K562 (cell line): ENCODE measurements around the gene PDE2A. TPM values are rescaled to one million over a fixed set of nuclear protein-coding genes. Genes with fewer than 3 reads are reported as not detected.

Source experiments
- ATAC-seq: fragments of 200-7000 bp; cut with Tn5 transposase; 3 replicates; pipeline ENCODE4 v1.9.1; 2020; ENCODE audit warnings: moderate library complexity
- BruUV-seq: library from RNA; stranded (reverse); fragments of 400-500 nt; replicated peaks from 2 replicates; lab custom pipeline; 2021; lab: Mats Ljungman, UMichigan
- CTCF ChIA-PET: fragments of 300-600 bp; formaldehyde crosslinking; extraction: SDS; loops from one replicate; lab custom pipeline; 2021; ENCODE audit warnings: low intra/inter-chr PET ratio; lab: Yijun Ruan, JAX
- POLR2A ChIA-PET: fragments of 300-600, 350-650 bp; sonication (Branson Sonifier 250); formaldehyde crosslinking; extraction: SDS; loops from one replicate; lab custom pipeline; 2021; ENCODE audit warnings: antibody characterized with exemption, inconsistent platforms; lab: Yijun Ruan, JAX
- DNase-seq, 4 experiments: peaks; one replicate each; pipeline versions ENCODE4 v3.0.0 to v3.0.0-alpha.2; 2011 to 2018; ENCODE audit warnings: low spot score in 3 of 4, mixed read lengths in 3 of 4; ENCODE audit errors: extremely low read depth in 1 of 4
- FAIRE-seq: peaks from 2 replicates; lab custom pipeline; 2011; peaks lifted over from hg19 to GRCh38; lab: Jason Lieb, UNC
- H2AFZ ChIP-seq: 2 replicates; pipeline ENCODE4 v1.6.0; 2011; ENCODE audit warnings: low read depth, low read length, control low read depth, inconsistent platforms
- H3K27ac ChIP-seq: fragments of 200-600 bp; 3 replicates; pipeline ENCODE4 v1.8.0; 2011; ENCODE audit warnings: low read depth, mild to moderate bottlenecking, control low read depth, inconsistent platforms, low read length, moderate library complexity, mixed read lengths; ENCODE audit errors: extremely low read depth
- H3K27me3 ChIP-seq, 2 experiments: fragments of 300-600 bp in 1 of 2; 2 replicates in 1 of 2; 3 replicates in 1 of 2; pipeline versions ENCODE4 v1.6.0 to v1.8.0; 2011; ENCODE audit warnings: inconsistent platforms in 2 of 2, low read length in 2 of 2, mild to moderate bottlenecking in 1 of 2, mixed read lengths in 1 of 2, moderate library complexity in 1 of 2; ENCODE audit not compliant: control insufficient read depth in 2 of 2, insufficient read depth in 2 of 2
- H3K36me3 ChIP-seq: fragments of 300-600 bp; 3 replicates; pipeline ENCODE4 v1.8.0; 2011; ENCODE audit warnings: mild to moderate bottlenecking, low read length, inconsistent platforms; ENCODE audit not compliant: control insufficient read depth, insufficient read depth
- H3K4me1 ChIP-seq, 2 experiments: fragments of 200-600 bp in 1 of 2; replicated peaks in 1 of 2; 2 replicates in 1 of 2; 3 replicates in 1 of 2; pipeline versions ENCODE4 v1.5.1 to v1.8.0; 2011; ENCODE audit warnings: inconsistent platforms in 2 of 2, low read length in 2 of 2, mild to moderate bottlenecking in 1 of 2, mixed read lengths in 1 of 2, moderate library complexity in 1 of 2; ENCODE audit not compliant: control insufficient read depth in 2 of 2, insufficient read depth in 2 of 2
- H3K4me2 ChIP-seq: 2 replicates; pipeline ENCODE4 v1.6.1; 2011; ENCODE audit warnings: low read length, control low read depth, inconsistent platforms, mixed read lengths; ENCODE audit not compliant: insufficient read depth
- H3K4me3 ChIP-seq: fragments of 200-600 bp; sonication (generic), shearing (Covaris generic); 2 replicates; pipeline ENCODE4 v1.5.1; 2016; ENCODE audit warnings: control low read depth, inconsistent platforms
- H3K79me2 ChIP-seq: fragments of 200-600 bp; 3 replicates; pipeline ENCODE4 v1.8.0; 2011; ENCODE audit warnings: low read length, inconsistent platforms; ENCODE audit not compliant: control insufficient read depth, insufficient read depth
- H3K9ac ChIP-seq, 2 experiments: 2 replicates each; pipeline versions ENCODE4 v1.6.0 to v1.6.1; 2011; ENCODE audit warnings: low read depth in 2 of 2, low read length in 2 of 2, control low read depth in 1 of 2, inconsistent platforms in 1 of 2, mild to moderate bottlenecking in 1 of 2, mixed read lengths in 1 of 2; ENCODE audit not compliant: insufficient read depth in 1 of 2
- H3K9me1 ChIP-seq: one replicate; pipeline ENCODE4 v1.6.0; 2011; ENCODE audit warnings: inconsistent platforms, mild to moderate bottlenecking, low read length, moderate library complexity; ENCODE audit not compliant: control insufficient read depth, insufficient read depth
- H3K9me3 ChIP-seq: replicated peaks from 2 replicates; pipeline ENCODE4 v1.5.1; 2011; ENCODE audit warnings: low read depth, low read length, inconsistent platforms; ENCODE audit not compliant: control insufficient read depth, insufficient read depth
- H4K20me1 ChIP-seq: replicated peaks from 2 replicates; pipeline ENCODE4 v1.6.1; 2011; ENCODE audit warnings: low read length, inconsistent platforms, mixed read lengths; ENCODE audit not compliant: control insufficient read depth, insufficient read depth
- ARID3B ChIP-seq: fragments of 250-450 bp; sonication (Bioruptor Pico); IDR thresholded peaks from 2 replicates; pipeline ENCODE4 v1.4.0; 2020; ENCODE audit warnings: borderline replicate concordance
- CHD1 ChIP-seq: fragments of 200-600 bp; sonication (generic); IDR thresholded peaks from one replicate; pipeline ENCODE4 v1.6.1; 2012; ENCODE audit warnings: mild to moderate bottlenecking, moderate library complexity, low read length, inconsistent platforms
- DEAF1 ChIP-seq: fragments of 450-650 bp; formaldehyde crosslinking; IDR thresholded peaks from 2 replicates; pipeline ENCODE4 v1.4.0; 2020; ENCODE audit warnings: mild to moderate bottlenecking, moderate library complexity
- DLX4 ChIP-seq: fragments of 250-450 bp; sonication (Bioruptor Pico); IDR thresholded peaks from 2 replicates; pipeline ENCODE4 v1.6.1; 2021; ENCODE audit warnings: mild to moderate bottlenecking
- E2F3 ChIP-seq: fragments of 250-450 bp; sonication (Bioruptor Pico); IDR thresholded peaks from 2 replicates; pipeline ENCODE4 v1.4.0; 2020; ENCODE audit warnings: mild to moderate bottlenecking
- GTF2A2 ChIP-seq: IDR thresholded peaks from 2 replicates; pipeline ENCODE4 v1.6.1; 2016; ENCODE audit warnings: mild to moderate bottlenecking, missing genetic modification characterization, missing compliant biosample characterization
- HDAC1 ChIP-seq, 2 experiments: fragments of 450-650 bp; IDR thresholded peaks; 2 replicates each; pipeline ENCODE4 v1.6.1; 2016 to 2017; ENCODE audit warnings: inconsistent platforms in 1 of 2, mild to moderate bottlenecking in 1 of 2, moderate library complexity in 1 of 2
- MAFF ChIP-seq: IDR thresholded peaks from 2 replicates; pipeline ENCODE4 v1.6.1; 2012; ENCODE audit warnings: low read length, improper control_type of control experiment
- MCM3 ChIP-seq: fragments of 450-650 bp; IDR thresholded peaks from 2 replicates; pipeline ENCODE4 v1.6.1; 2016
- NFE2L1 ChIP-seq: fragments of 450-650 bp; IDR thresholded peaks from 2 replicates; pipeline ENCODE4 v1.6.1; 2016; ENCODE audit warnings: missing genetic modification characterization, low read depth, mild to moderate bottlenecking, missing compliant biosample characterization, moderate library complexity, borderline replicate concordance
- POLR2H ChIP-seq: IDR thresholded peaks from 2 replicates; pipeline ENCODE4 v1.6.1; 2016; ENCODE audit warnings: missing genetic modification characterization, low read depth, mild to moderate bottlenecking, control low read depth, missing compliant biosample characterization, moderate library complexity
- POLR3A ChIP-seq: IDR thresholded peaks from 2 replicates; pipeline ENCODE4 v1.6.1; 2011; ENCODE audit warnings: borderline replicate concordance, mild to moderate bottlenecking, moderate library complexity; ENCODE audit not compliant: insufficient read length, insufficient read depth; ENCODE audit errors: extremely low read depth
- PTTG1 ChIP-seq: fragments of 450-650 bp; IDR thresholded peaks from 2 replicates; pipeline ENCODE4 v1.6.1; 2016; ENCODE audit warnings: low read depth, mild to moderate bottlenecking, missing genetic modification characterization, missing compliant biosample characterization
- ZBTB5 ChIP-seq: fragments of 450-650 bp; IDR thresholded peaks from 2 replicates; pipeline ENCODE4 v1.6.1; 2017; ENCODE audit warnings: antibody characterized with exemption
- ZNF197 ChIP-seq: fragments of 200-800 bp; sonication (Bioruptor generic); IDR thresholded peaks from 2 replicates; pipeline ENCODE4 v1.6.1; 2016; ENCODE audit warnings: low read depth, missing genetic modification characterization, missing compliant biosample characterization
- ZNF224 ChIP-seq: sonication (generic); formaldehyde crosslinking; IDR thresholded peaks from 2 replicates; pipeline ENCODE4 v1.8.0; 2022; ENCODE audit warnings: mild to moderate bottlenecking, missing genetic modification reagents
- ZSCAN29 ChIP-seq: fragments of 450-650 bp; IDR thresholded peaks from 2 replicates; pipeline ENCODE4 v1.6.1; 2017
- WGBS: fragments of 100-300 bp; shearing (Covaris generic); methylation state at CpG from one replicate; pipeline ENCODE4 v1.1.6; 2016; ENCODE audit warnings: low coverage, mixed read lengths; ENCODE audit not compliant: insufficient coverage; ENCODE audit errors: missing lambda C conversion rate; 5-methylcytosine and 5-hydroxymethylcytosine counted together
- in situ Hi-C: fragments of 300-500 bp; cut with MboI; formaldehyde crosslinking; loops from 4 replicates; pipeline ENCODE4 v1.15.0; 2018; ENCODE audit warnings: inconsistent platforms, mixed read lengths
- intact Hi-C: fragments of 100-400 bp; cut with micrococcal nuclease; formaldehyde crosslinking; loops from 2 replicates; pipeline ENCODE4 v1.14.2; 2022
- polyA plus RNA-seq, 8 experiments: library from polyadenylated mRNA; depleted of rRNA in 4 of 8; stranded (reverse) in 5 of 8; unstranded in 3 of 8; fragments of >200 nt; fragmentation: Nextera tagmentation in 2 of 8; fragmentation: Illumina TruSeq in 1 of 8; extraction: Ambion mirVana in 2 of 8; extraction: Trizol in 1 of 8; gene quantifications; 2 replicates each; pipeline versions ENCODE4 v1.2.1 to v1.2.3, GENCODE V29; 2011 to 2014; ENCODE audit warnings: inconsistent platforms in 1 of 8, missing spikeins in 1 of 8
- total RNA-seq, 7 experiments: library from RNA; depleted of rRNA in 6 of 7; stranded (reverse); fragments of >200 nt in 6 of 7; fragmentation: Illumina TruSeq in 2 of 7; extraction: Trizol in 2 of 7; gene quantifications; 2 replicates each; pipeline versions ENCODE4 v1.2.1 to v1.2.3, GENCODE V29; 2011 to 2021; ENCODE audit warnings: low replicate concordance in 1 of 7

PDE2A gene
- total and polyA plus RNA-seq, 9 of the 15 experiments (the other 6 are each of a cell fraction or from before 2014, with no cell fraction given), result 0.07 to 15.2 (median 1.6) TPM; not detected in 1

DNA sequence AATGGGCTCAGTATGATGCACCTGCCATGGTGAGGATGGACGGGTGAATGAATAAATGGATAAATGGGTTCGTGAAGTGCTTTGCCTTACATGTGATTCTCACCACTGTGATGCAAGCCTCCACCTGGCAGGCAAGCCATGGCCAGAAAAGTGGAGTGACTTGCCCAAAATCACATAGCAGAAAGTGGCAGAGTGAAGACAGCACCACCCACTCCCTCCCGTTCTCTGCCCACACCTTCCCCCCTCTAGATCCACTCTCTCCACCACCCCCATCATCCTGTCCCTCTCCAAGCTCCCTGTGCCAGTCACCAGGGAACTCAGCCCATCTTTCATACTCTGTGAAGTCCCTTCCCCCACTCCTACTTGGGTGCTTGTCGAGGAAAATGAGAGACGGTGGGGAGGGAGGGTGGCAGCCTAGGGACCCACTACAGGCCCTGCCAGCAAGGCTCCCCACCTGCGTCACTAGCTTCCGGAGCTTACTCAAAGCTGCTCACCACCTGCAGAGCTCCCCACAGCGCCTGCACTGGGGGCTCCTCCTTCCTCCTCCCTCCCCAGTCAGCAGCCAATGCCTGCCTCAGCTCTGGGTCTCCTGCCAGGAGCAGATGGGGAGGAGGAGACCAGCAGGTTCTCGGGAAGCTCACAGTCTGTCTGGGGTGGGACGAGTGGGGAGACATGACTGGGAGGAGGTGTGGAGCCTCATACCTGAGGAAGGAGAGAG lies 82.3 kb downstream of the PDE2A start:
- no peak overlapping the region for H3K27ac ChIP-seq
- peaks cover 36% of the 10 kb centered on the region for H4K20me1 ChIP-seq
- in situ Hi-C loops (no loop called here), intact Hi-C loops (no loop called here)
- peaks cover 28 to 92% of the 10 kb centered on the region in 2 experiments; a peak in 4 of 5 replicates for H3K27me3 ChIP-seq
- H3K36me3 ChIP-seq, result no peaks in the 10 kb centered on the region
- ChIA-PET POLR2A (interaction anchor here (1.0 kb wide), 1 partner anchor 10 kb away, joined by 3 read pairs; no protein-coding TSS in a partner anchor), CTCF (no interaction called here)
- DNase-seq (no peak), FAIRE-seq (no peak), ATAC-seq (no peak)
- no peaks in the 10 kb centered on the region for H3K79me2 ChIP-seq
- H3K9me1 ChIP-seq, result peaks cover 3% of the 10 kb centered on the region
- under 1% methylated on average over 9 of the region's 10 CpGs for WGBS
- no peak overlapping the region for H2AFZ ChIP-seq
- no peak overlapping the region for H3K4me2 ChIP-seq
- peaks cover 0 to 12% of the 10 kb centered on the region in 2 experiments; a peak in 2 of 5 replicates for H3K4me1 ChIP-seq
- no peaks in the 10 kb centered on the region for H3K9me3 ChIP-seq
- no peak overlapping the region for H3K9ac ChIP-seq
- H3K4me3 ChIP-seq, result no peak overlapping the region
- no TSS peak for BruUV-seq
- TF ChIP-seq CHD1 (no peak), NFE2L1 (tag) (no peak), ARID3B (CRISPR knock-in tag) (no peak), DLX4 (CRISPR knock-in tag) (no peak), ZSCAN29 (no peak), MCM3 (no peak), GTF2A2 (no peak), PTTG1 (tag) (no peak), ZBTB5 (no peak), POLR2H (tag) (no peak), ZNF197 (CRISPR knock-in tag) (no peak), POLR3A (no peak), ZNF224 (CRISPR knock-in tag) (no peak), E2F3 (CRISPR knock-in tag) (no peak), HDAC1 (IDR thresholded peaks at IDR 0.05) (no peak), MAFF (no peak), DEAF1 (CRISPR knock-in tag) (no peak)
